GM21529 (cell line): ENCODE data around the gene EPC2.
"Not testable (repeated sequence)": the region's sequence is repeated elsewhere in the genome, so short reads cannot be mapped to it uniquely, and the experiment has no call there.

Experiments used
- ATAC-seq: cut with Tn5 transposase; IDR thresholded peaks from one replicate; pipeline ENCODE4 v1.9.1; 2021; ENCODE audit not compliant: unreplicated experiment

Gene EPC2

GRCh38 chr2:148642112-148642744, 2.3 kb upstream of the EPC2 start:
- no peak for ATAC-seq

- ATAC-seq = no peak
Observed at GRCh38 chr2:148642891-148643416, 1.6 kb upstream of the EPC2 start.

GRCh38 chr2:148643421-148643820, 1.1 kb upstream of the EPC2 start:
- peak; percentile 32 for ATAC-seq

- peak; percentile 40 for ATAC-seq
Observed at GRCh38 chr2:148644883-148645538, 460 bp downstream of the EPC2 start.

- ATAC-seq = peak; percentile 40
Observed at GRCh38 chr2:148645539-148646230, 1.1 kb downstream of the EPC2 start.

GRCh38 chr2:148646231-148646559, 1.6 kb downstream of the EPC2 start:
- ATAC-seq = no peak

GRCh38 chr2:148647711-148648110, 3.2 kb downstream of the EPC2 start:
- ATAC-seq = not testable (repeated sequence)

- ATAC-seq = no peak
Observed at GRCh38 chr2:148649936-148650335, 5.4 kb downstream of the EPC2 start.

- ATAC-seq = no peak
Observed at GRCh38 chr2:148650881-148651280, 6.3 kb downstream of the EPC2 start.

GRCh38 chr2:148651972-148652371, 7.4 kb downstream of the EPC2 start:
- ATAC-seq = no peak

- peak; percentile 88 for ATAC-seq
Observed at GRCh38 chr2:148653437-148653836, 8.9 kb downstream of the EPC2 start.

GRCh38 chr2:148654435-148654834, 9.9 kb downstream of the EPC2 start:
- ATAC-seq = no peak

- ATAC-seq = no peak
Observed at GRCh38 chr2:148656516-148656915, 12.0 kb downstream of the EPC2 start.

GRCh38 chr2:148658807-148659722, 14.5 kb downstream of the EPC2 start:
- ATAC-seq = peak; percentile 95

- no peak for ATAC-seq
Observed at GRCh38 chr2:148660999-148661398, 16.4 kb downstream of the EPC2 start.

- ATAC-seq = not testable (repeated sequence)
Observed at GRCh38 chr2:148662332-148662731, 17.8 kb downstream of the EPC2 start.

- ATAC-seq = no peak
Observed at GRCh38 chr2:148664229-148664628, 19.7 kb downstream of the EPC2 start.

GRCh38 chr2:148666555-148666954, 22.0 kb downstream of the EPC2 start:
- no peak for ATAC-seq

- no peak for ATAC-seq
Observed at GRCh38 chr2:148667113-148667836, 22.7 kb downstream of the EPC2 start.

GRCh38 chr2:148670773-148671172, 26.2 kb downstream of the EPC2 start:
- ATAC-seq = no peak
